A549 treated with CORT108297 at 1 μM for 4 hours (cell line): ENCODE measurements around the gene UTP4. TPM values are rescaled to one million over a fixed set of nuclear protein-coding genes. Genes with fewer than 3 reads are reported as not detected.

Source experiments
- total RNA-seq: library from RNA; stranded (reverse); fragments of 200-300 nt; extraction: Qiagen RNA extraction; gene quantifications from 5 replicates; pipeline ENCODE4 v1.2.3, GENCODE V29; 2022

The UTP4 gene
- 83.3 to 87.6 TPM (median 85.2 TPM) in 5 replicates for total RNA-seq

GRCh38 chr16:69132424-69133252 is at the start of gene UTP4, which contains the start of gene CHTF8:
TSS of gene UTP4 (plus strand) at chr16:69132649. CDS start at chr16:69133460, 811 bp downstream.
TSS of gene CHTF8 (minus strand) at chr16:69132588. CDS start at chr16:69121458, 11,130 bp downstream.

GRCh38 chr16:69105501-69106361 is 26.7 kb upstream of the UTP4 start, which contains the start of gene HAS3:
TSS of gene HAS3 (plus strand) at chr16:69105653. CDS start at chr16:69109396, 3,743 bp downstream.

GRCh38 chr16:69186642-69187445 is 54.4 kb downstream of the UTP4 start, which contains the start of gene SNTB2:
TSS of gene SNTB2 (plus strand) at chr16:69187164. CDS start at chr16:69187167, 3 bp downstream.

Other genes with a start within 250 kb of the UTP4 start
- gene HAS3, start 27.0 kb upstream of the UTP4 start, total RNA-seq = 38.1 to 54.0 TPM (median 46.8 TPM) in 5 replicates
- gene CHTF8, start 61 bp upstream of the UTP4 start, total RNA-seq = 122 to 131 TPM (median 129 TPM) in 5 replicates
- gene SNTB2, start 54.5 kb downstream of the UTP4 start, total RNA-seq = 6.0 to 9.6 TPM (median 7.3 TPM) in 5 replicates
- 30.0 to 33.6 TPM (median 31.6 TPM) in 5 replicates for gene VPS4A, start 178.7 kb downstream of the UTP4 start, total RNA-seq
- 20.4 to 44.6 TPM (median 42.9 TPM) in 5 replicates for gene PDF, start 197.9 kb downstream of the UTP4 start, total RNA-seq
- 20.4 to 28.3 TPM (median 26.6 TPM) in 5 replicates for gene COG8, start 206.9 kb downstream of the UTP4 start, total RNA-seq
- gene NIP7, start 207.1 kb downstream of the UTP4 start, total RNA-seq = 52.7 to 72.3 TPM (median 55.2 TPM) in 5 replicates
- 0.11 TPM in 1 of 5 replicates, not detected in the others for gene TMED6, start 219.1 kb downstream of the UTP4 start, total RNA-seq